CD1c-positive myeloid dendritic cell (primary cell): ENCODE measurements around the gene RPH3AL.
"Not testable (repeated sequence)": the region's sequence is repeated elsewhere in the genome, so short reads cannot be mapped to it uniquely, and the experiment has no call there.

Source experiments
- DNase-seq: peaks from one replicate; pipeline ENCODE4 v3.0.0-alpha.2; 2016; ENCODE audit errors: extremely low spot score

RPH3AL gene

DNA sequence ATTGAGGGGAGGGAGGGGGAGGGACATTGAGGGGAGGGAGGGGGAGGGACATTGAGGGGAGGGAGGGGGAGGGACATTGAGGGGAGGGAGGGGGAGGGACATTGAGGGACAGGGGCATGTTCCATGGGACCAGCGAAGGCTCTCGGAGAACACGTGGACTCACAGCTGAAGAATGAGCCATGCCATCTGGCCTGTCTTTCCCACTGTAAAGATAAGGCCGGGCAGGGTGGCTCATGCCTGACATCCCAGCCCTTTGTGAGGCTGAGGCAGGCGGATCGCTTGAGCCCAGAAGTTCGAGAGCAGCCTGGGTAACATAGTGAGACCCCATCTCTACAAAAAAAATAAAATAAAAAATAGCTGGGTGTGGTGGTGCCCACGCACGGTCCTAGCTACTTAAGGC lies 32.5 kb downstream of the RPH3AL start:
- DNase-seq = no peak

GRCh38 chr17:319266-319665 lies 33.3 kb downstream of the RPH3AL start:
- DNase-seq = no peak

DNA sequence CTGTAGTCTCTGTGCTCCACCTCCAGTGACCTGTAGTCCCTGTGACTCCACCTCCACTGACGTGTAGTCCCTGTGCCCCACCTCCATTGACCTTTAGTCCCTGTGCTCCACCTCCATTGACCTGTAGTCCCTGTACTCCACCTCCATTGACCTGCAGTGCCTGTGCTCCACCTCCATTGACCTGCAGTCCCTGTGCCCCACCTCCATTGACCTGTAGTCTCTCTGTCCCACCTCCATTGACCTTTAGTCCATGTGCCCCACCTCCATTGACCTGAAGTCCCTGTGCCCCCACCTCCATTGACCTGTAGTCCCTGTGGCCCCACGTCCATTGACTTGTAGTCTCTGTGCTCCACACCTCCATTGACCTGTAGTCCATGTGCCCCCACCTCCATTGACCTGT lies 35.5 kb downstream of the RPH3AL start:
- not testable (repeated sequence) for DNase-seq

DNA sequence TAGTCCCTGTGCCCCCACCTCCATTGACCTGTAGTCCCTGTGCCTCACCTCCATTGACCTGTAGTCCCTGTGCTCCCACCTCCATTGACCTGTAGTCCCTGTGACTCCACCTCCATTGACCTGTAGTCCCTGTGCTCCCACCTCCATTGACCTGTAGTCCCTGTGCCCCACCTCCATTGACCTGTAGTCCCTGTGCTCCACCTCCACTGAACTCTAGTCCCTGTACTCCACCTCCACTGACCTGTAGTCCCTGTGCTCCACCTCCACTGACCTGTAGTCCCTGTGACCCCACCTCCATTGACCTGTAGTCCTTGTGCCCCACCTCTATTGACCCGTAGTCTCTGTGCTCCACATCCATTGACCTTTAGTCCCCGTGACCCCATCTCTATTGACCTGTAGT lies 37.2 kb downstream of the RPH3AL start:
- not testable (repeated sequence) for DNase-seq

- DNase-seq = not testable (repeated sequence)
These were observed 38.0 kb downstream of the RPH3AL start for GRCh38 chr17:314614-314944.

DNA sequence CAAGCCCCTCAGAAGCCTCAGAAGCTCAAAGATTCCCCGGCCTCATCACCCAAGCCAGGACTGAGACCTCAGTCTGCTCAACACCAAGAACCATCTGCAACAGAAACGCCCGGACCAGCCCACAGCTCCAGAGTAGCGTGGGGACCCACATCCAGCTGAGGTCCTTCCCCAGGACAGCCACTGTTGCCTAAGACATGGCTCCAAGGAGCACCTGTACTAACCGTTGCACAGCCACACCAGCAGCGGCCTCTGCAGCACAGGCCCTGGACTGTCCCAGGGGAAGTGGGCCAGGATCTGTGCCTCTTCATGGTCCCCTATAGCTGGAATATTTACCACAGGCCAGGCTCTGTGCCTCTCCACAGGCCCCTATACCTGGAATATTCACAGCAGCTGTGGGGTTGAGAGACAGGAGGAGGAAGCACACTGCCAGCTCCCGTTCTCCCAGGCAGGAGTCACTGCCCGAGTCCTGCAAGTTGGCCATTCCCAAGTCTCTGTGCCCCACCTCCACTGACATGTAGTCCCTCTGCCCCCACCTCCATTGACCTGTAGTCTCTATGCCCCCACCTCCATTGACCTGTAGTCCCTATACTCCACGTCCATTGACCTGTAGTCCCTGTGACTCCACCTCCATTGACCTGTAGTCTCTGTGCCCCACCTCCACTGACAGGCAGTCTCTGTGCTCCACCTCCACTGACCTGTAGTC lies 38.5 kb downstream of the RPH3AL start:
- DNase-seq = no peak

- no peak for DNase-seq
These were observed 39.4 kb downstream of the RPH3AL start for GRCh38 chr17:313231-313630.

DNA sequence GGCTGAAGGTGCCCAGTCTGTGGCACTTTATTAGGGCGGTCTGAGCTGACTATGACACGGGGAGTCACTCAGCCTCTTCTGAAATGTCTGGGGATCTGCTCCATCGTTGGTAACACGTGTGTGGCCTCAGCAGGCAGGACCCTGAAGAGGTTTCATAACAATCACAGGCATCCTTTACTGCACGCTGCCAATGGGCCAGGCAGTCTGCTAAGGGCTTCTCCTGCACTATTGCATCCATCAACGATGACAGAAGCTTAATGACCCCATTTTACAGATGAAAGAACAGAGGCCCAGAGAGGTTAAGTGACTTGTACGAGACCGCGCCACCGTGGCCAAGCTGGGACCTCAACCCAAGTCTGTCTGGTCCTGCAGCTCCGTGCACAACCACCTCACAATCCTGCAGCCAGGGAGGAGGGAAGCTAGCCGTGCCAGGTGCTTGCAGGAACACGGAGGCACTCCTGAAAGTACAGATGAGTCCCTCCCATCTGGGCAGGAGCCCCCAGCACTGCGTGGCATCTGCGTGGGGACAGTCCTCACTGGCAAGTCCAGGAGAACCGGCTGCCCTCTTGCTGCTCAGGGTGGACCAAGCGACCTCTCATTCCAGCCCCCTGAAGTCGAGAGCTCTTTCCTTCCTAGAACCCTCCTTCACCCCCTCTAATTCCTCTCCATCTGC lies 40.0 kb downstream of the RPH3AL start:
- no peak for DNase-seq

GRCh38 chr17:311119-311782 lies 41.4 kb downstream of the RPH3AL start:
- DNase-seq = no peak

DNA sequence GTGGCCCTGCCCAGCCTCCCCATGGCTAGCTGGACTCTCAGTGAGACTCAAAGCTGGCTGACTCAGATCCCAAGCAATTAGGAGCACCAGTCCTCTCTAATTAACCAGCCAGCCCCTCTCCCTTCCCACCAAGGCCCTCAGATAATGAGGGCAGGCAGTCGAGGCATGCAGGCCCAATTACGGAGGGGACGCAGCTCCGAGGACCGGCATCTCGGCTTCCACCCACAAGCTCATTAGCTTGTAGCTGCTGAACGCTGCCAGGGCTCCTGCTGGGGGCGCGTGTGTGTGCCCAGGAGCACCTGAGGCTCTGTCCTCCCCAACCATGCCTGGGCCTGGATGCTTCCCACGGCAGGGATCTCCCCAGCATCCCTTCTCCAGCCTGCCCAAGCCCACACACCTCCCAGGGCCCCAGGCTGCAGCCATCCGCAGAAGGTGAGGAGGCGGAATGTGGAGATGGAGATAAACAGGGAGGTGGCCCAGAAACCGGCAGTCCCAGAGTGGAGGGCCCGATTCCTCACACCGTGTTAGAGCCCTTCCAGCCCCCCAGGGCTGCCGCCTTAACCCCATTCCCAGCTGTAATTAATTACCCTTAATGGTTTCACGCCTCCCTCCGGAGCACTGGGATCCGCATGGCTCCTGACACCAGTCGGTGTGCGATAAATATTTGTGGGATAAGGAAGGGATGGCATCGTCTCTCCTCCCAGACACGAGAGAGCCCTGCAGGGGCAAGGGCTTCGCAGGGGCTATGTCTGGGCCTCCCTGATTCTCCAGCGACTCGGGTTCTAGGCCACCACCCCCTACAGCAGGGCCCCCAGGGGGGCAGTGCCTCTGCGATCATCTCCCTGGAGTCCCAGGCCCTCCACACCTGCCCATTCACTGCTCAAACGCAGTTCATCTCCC lies 42.2 kb downstream of the RPH3AL start:
- DNase-seq = no peak

DNA sequence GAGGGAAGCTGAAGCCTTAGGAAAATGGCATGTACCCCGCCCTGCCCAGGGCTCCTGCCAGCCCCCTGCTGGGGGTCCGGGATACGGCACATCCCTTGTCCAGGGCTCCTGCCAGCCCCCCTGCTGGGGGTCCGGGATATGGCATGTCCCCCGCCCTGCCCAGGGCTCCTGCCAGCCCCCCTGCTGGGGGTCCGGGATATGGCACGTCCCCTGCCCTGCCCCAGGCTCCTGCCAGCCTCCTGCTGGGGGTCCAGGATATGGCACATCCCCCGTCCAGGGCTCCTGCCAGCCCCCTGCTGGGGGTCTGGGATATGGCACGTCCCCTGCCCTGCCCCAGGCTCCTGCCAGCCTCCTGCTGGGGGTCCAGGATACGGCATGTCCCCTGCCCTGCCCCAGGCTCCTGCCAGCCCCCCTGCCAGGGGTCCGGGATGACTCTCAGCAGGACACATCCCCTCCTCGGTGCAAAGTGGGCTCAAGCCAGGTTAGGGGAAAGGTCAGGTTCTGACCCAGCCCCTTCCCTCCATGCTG lies 43.2 kb downstream of the RPH3AL start:
- DNase-seq = peak; percentile 26

DNA sequence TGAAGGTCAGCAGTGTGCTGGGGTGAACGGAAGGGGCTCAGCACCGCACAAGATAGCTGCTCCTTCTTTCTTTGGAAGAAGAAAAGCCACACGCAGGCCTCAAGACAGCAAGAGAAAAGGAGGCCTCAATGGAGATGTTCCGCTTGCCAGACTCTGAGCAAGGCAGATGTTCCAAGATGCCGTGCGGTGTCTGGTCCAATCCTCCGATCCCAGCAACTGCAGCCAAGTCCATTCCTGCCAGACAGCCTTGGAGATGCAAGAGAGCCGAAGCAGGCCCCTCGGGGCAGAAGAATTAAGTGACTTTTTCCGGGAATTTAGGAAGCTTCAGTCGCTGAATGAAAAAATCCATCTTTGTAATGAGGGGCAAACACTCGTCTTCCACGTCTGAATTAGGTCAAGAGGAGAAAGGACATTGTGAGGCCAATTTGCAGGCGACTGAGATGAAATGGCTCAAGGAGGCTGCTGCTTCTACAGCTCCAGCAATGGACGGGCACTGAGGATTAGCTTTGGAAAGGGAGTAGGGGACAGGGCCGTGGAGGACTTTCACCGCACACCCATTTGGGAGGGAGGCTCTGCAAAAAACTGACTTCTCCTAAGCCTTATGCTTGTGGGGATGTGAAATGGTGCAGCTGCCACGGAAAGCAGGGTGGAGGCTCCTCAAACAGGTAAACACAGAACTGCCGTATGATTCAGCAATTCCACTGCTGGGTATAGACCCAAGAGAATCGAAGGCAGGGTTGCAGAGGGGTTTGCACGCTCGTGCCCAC lies 44.7 kb downstream of the RPH3AL start:
- DNase-seq = no peak

DNA sequence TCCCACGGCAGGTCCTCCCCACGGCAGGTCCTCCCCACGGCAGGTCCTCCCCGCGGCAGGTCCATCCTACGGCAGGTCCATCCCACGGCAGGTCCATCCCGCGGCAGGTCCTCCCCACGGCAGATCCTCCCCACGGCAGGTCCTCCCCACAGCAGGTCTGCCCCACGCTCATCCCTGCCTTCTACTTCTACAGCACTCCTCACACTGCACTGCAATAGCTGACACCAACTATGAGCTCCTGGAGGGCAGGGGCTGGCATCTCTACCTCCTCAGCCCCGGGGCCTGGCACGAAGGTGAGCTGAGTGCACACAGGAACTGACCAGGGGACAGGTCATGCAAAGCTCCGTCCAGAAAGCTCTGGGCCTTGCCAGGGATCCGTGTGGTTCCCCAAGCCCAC lies 45.3 kb downstream of the RPH3AL start:
- DNase-seq = no peak

GRCh38 chr17:306536-307294 lies 45.9 kb downstream of the RPH3AL start:
- no peak for DNase-seq

DNA sequence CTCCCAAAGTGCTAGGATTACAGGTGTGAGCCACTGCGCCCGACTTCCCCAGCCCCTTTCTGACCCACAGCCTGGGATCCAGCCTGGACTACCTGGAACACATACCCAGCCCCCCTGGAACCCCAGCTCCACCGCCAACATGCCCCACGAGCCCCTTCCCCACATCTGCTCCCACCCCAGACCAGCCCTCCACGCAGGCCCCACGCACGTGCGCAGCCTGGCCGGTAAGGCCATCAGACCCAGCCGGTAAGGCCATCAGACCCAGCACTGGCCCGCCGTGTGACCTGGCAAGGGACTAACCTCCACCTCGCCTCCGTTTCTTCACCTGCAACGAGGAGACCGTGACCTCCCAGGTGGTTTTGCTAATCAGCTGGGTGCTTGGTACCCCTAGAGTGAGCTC lies 46.5 kb downstream of the RPH3AL start:
- no peak for DNase-seq

DNA sequence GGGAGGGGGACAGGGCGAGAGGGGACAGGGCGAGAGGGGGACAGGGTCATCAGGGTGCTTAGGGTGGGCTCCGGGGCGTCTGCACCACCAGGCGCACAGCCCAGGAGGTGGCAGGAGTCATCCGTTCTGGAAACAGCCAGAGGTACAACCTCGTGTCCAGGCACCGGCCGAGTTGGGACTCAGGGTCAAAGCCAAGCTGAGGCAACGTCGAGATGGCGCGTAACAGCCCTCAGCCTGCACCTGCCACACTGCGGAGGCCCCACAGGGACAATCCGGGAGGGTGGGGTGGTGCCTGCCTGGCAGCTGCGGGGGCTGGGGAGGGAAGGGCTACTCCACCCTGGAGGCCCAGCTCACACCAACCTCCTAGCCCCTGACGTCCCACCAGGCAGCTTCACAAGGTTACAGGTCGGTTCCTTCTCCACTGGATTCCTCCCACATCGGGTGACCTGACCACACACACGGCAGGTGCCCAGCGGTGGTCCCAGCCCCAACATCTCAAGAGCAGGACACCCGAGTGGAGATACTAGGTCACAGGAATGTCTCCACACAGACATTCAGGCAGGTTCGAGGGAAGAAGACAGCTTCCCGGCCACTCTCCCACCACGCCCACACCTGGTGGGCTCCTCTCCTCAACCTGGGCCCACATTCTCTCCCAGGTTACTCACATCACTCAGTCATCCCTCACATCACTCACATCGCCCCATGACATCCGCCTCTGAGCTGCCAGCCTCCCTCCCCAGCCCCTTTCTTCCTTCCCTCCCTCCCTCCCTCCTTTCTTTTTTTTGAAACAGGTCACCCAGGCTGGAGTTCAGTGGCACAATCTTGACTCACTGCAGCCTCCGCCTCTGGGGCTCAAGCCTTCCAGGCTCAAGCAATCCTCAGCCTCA lies 47.3 kb downstream of the RPH3AL start:
- no peak for DNase-seq

DNA sequence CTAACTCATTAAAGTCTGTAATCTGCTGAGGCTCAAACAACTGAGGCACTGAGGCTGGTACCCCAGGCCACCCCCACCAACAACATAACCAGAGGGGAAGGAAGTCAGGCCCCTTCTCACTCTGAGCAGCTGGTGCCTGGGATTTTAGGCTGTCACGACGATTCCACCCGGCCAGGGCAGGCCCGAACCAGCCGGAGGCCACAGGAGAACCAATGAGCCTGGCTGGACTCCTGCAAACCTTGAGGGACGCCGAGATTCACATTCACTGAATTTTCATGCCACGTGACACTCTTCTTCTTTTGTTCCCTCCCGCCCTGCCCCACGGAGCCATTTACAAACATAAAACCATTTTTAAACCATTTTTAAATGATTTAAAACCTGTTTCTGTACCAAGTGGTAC lies 48.1 kb downstream of the RPH3AL start:
- DNase-seq = no peak

GRCh38 chr17:303168-303567 lies 49.4 kb downstream of the RPH3AL start:
- DNase-seq = no peak

DNA sequence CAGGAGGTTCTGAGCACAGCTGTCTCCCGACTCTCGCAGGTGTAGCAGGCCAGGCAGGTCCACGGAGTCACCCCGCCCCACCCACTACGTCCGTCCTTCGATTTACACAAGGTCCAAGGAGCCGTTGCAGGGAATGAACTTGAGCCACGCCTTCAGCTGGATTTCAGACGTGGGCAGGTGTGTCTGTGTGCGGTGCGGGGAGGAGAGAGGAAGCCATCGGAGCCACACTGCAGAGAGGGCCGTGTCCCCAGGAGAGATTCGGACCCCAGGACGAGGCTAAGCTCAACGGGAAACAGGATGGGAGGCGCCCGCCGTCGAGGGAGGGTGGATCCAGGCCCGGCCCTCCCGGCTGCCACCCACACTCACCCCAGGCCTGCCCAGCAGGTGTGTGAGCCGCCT lies 50.3 kb downstream of the RPH3AL start:
- no peak for DNase-seq
